H9 (cell line): ENCODE measurements around the gene AQP5. TPM values are rescaled to one million over a fixed set of nuclear protein-coding genes. Genes with fewer than 3 reads are reported as not detected.

Experiments
- DNase-seq: peaks from one replicate; pipeline ENCODE4 v3.0.0-alpha.2; 2017
- H2AFZ ChIP-seq: one replicate; pipeline ENCODE4 v1.6.1; 2013; ENCODE audit warnings: mild to moderate bottlenecking, low read length, control low read depth, moderate library complexity
- H2AK5ac ChIP-seq: 2 replicates; pipeline ENCODE4 v1.6.1; 2013; ENCODE audit warnings: low read length, control low read depth, mixed read lengths; ENCODE audit not compliant: insufficient read length
- H2BK120ac ChIP-seq: one replicate; pipeline ENCODE4 v1.6.1; 2013; ENCODE audit warnings: low read depth, mild to moderate bottlenecking, low read length, control low read depth, inconsistent platforms; ENCODE audit not compliant: poor library complexity, severe bottlenecking
- H2BK12ac ChIP-seq: 2 replicates; pipeline ENCODE4 v1.6.1; 2013; ENCODE audit warnings: low read length, control low read depth, mixed read lengths, low read depth; ENCODE audit not compliant: insufficient read length
- H2BK15ac ChIP-seq: 2 replicates; pipeline ENCODE4 v1.6.1; 2013; ENCODE audit warnings: low read depth, low read length, control low read depth
- H2BK20ac ChIP-seq: one replicate; pipeline ENCODE4 v1.6.1; 2013; ENCODE audit warnings: low read depth, mild to moderate bottlenecking, low read length, control low read depth, inconsistent platforms; ENCODE audit not compliant: poor library complexity, severe bottlenecking
- H2BK5ac ChIP-seq: 2 replicates; pipeline ENCODE4 v1.6.1; 2013; ENCODE audit warnings: low read length, control low read depth, mixed read lengths; ENCODE audit not compliant: insufficient read length
- H3K14ac ChIP-seq: 2 replicates; pipeline ENCODE4 v1.6.1; 2013; ENCODE audit warnings: low read length, control low read depth; ENCODE audit not compliant: insufficient read depth
- H3K18ac ChIP-seq: 2 replicates; pipeline ENCODE4 v1.6.1; 2013; ENCODE audit warnings: low read depth, mild to moderate bottlenecking, mixed read lengths, low read length, control low read depth; ENCODE audit not compliant: insufficient read length
- H3K23ac ChIP-seq: 2 replicates; pipeline ENCODE4 v1.6.1; 2013; ENCODE audit warnings: low read length, control low read depth, mixed read lengths, low read depth; ENCODE audit not compliant: insufficient read length
- H3K23me2 ChIP-seq: 2 replicates; pipeline ENCODE4 v1.6.1; 2013; ENCODE audit warnings: low read depth, mild to moderate bottlenecking, mixed read lengths, low read length, control low read depth; ENCODE audit not compliant: insufficient read length, poor library complexity, severe bottlenecking
- H3K27ac ChIP-seq: 2 replicates; pipeline ENCODE4 v1.5.1; 2013; ENCODE audit warnings: low read length, control low read depth, mixed read lengths, low read depth; ENCODE audit not compliant: insufficient read length
- H3K27me3 ChIP-seq: 2 replicates; pipeline ENCODE4 v1.6.1; 2013; ENCODE audit warnings: low read length, control low read depth, inconsistent platforms; ENCODE audit not compliant: insufficient read depth
- H3K4ac ChIP-seq: 2 replicates; pipeline ENCODE4 v1.6.1; 2013; ENCODE audit warnings: low read depth, mild to moderate bottlenecking, control low read depth, inconsistent platforms, low read length, moderate library complexity
- H3K4me1 ChIP-seq: 2 replicates; pipeline ENCODE4 v1.6.1; 2013; ENCODE audit warnings: low read length, control low read depth, inconsistent platforms; ENCODE audit not compliant: insufficient read depth
- H3K4me2 ChIP-seq: 2 replicates; pipeline ENCODE4 v1.6.1; 2013; ENCODE audit warnings: low read length, control low read depth, mixed read lengths; ENCODE audit not compliant: insufficient read length, insufficient read depth
- H3K56ac ChIP-seq: 2 replicates; pipeline ENCODE4 v1.6.1; 2013; ENCODE audit warnings: low read depth, mild to moderate bottlenecking, mixed read lengths, low read length, control low read depth; ENCODE audit not compliant: insufficient read length
- H3K79me1 ChIP-seq: 2 replicates; pipeline ENCODE4 v1.6.1; 2013; ENCODE audit warnings: low read depth, mild to moderate bottlenecking, moderate library complexity, low read length, control low read depth, inconsistent platforms; ENCODE audit not compliant: insufficient read depth, poor library complexity, severe bottlenecking
- H3K79me2 ChIP-seq: 2 replicates; pipeline ENCODE4 v1.6.1; 2013; ENCODE audit warnings: low read length, control low read depth, inconsistent platforms; ENCODE audit not compliant: insufficient read depth
- H3K9ac ChIP-seq: 2 replicates; pipeline ENCODE4 v1.6.1; 2013; ENCODE audit warnings: low read length, control low read depth, mixed read lengths; ENCODE audit not compliant: insufficient read length; ENCODE audit errors: extremely low read depth
- H3K9me3 ChIP-seq: one replicate; pipeline ENCODE4 v1.6.1; 2013; ENCODE audit warnings: low read depth, low read length, inconsistent platforms; ENCODE audit not compliant: control insufficient read depth
- H3T11ph ChIP-seq: one replicate; pipeline ENCODE4 v1.6.1; 2013; ENCODE audit warnings: mild to moderate bottlenecking, low read length, control low read depth, inconsistent platforms
- H4K20me1 ChIP-seq: one replicate; pipeline ENCODE4 v1.6.1; 2013; ENCODE audit not compliant: control insufficient read depth, insufficient read length, insufficient read depth
- H4K5ac ChIP-seq: 2 replicates; pipeline ENCODE4 v1.6.1; 2013; ENCODE audit warnings: low read depth, mild to moderate bottlenecking, mixed read lengths, low read length, control low read depth; ENCODE audit not compliant: insufficient read length
- H4K8ac ChIP-seq: replicated peaks from 2 replicates; pipeline ENCODE4 v1.6.1; 2013; ENCODE audit warnings: low read length, control low read depth, mixed read lengths, low read depth; ENCODE audit not compliant: insufficient read length
- H4K91ac ChIP-seq: 2 replicates; pipeline ENCODE4 v1.6.1; 2013; ENCODE audit warnings: low read depth, mild to moderate bottlenecking, moderate library complexity, mixed read lengths, low read length, control low read depth; ENCODE audit not compliant: insufficient read length
- H3K27ac Mint-ChIP-seq, 3 experiments: 2 replicates in 2 of 3; 3 replicates in 1 of 3; pipeline ENCODE4 v1.8.0; 2020 to 2021; ENCODE audit warnings: mixed read lengths in 3 of 3, mild to moderate bottlenecking in 1 of 3, moderate library complexity in 1 of 3
- H3K27me3 Mint-ChIP-seq: 2 replicates; pipeline ENCODE4 v1.8.0; 2021; ENCODE audit warnings: low read depth, mild to moderate bottlenecking, moderate library complexity, mixed read lengths
- H3K36me3 Mint-ChIP-seq, 3 experiments: 2 replicates in 2 of 3; 3 replicates in 1 of 3; pipeline ENCODE4 v1.8.0; 2020 to 2021; ENCODE audit warnings: low read depth in 3 of 3, mixed read lengths in 3 of 3; ENCODE audit not compliant: insufficient read depth in 1 of 3
- H3K4me1 Mint-ChIP-seq, 2 experiments: 2 replicates each; pipeline ENCODE4 v1.8.0; 2020; ENCODE audit warnings: mixed read lengths in 2 of 2
- H3K4me3 Mint-ChIP-seq, 2 experiments: 2 replicates in 1 of 2; 3 replicates in 1 of 2; pipeline ENCODE4 v1.8.0; 2020 to 2021; ENCODE audit warnings: mild to moderate bottlenecking in 2 of 2, mixed read lengths in 2 of 2, moderate library complexity in 1 of 2
- H3K9me3 Mint-ChIP-seq, 2 experiments: 2 replicates in 1 of 2; 3 replicates in 1 of 2; pipeline ENCODE4 v1.8.0; 2020; ENCODE audit warnings: mild to moderate bottlenecking in 2 of 2, mixed read lengths in 2 of 2, moderate library complexity in 1 of 2
- CTCF ChIP-seq: fragments of 200-600 bp; sonication (generic); conservative IDR thresholded peaks from 3 replicates; pipeline ENCODE4 v1.8.0; 2021; ENCODE audit warnings: antibody characterized with exemption, mild to moderate bottlenecking
- WGBS: extraction: QIAGEN DNeasy Blood & Tissue Kit; methylation state at CpG from one replicate; pipeline ENCODE4 v1.1.7; 2013; ENCODE audit warnings: missing lambda C conversion rate, low lambda C conversion rate, mixed read lengths; ENCODE audit not compliant: insufficient read length; ENCODE audit errors: extremely low coverage; 5-methylcytosine and 5-hydroxymethylcytosine counted together
- total RNA-seq: library from RNA; stranded (reverse); gene quantifications from 2 replicates; pipeline ENCODE4 v1.2.1, GENCODE V29; 2021

Gene AQP5
- total RNA-seq, 1 experiment from 2014 or later, result 2.8 TPM

GRCh38 chr12:49955899-49956662 is 5.6 kb upstream of the AQP5 start:
- no CpG with 5 or more reads among the region's 13 CpGs for WGBS
- H2AFZ ChIP-seq, result no peak overlapping the region
- H3K14ac ChIP-seq, result no peak overlapping the region

More at GRCh38 chr12:49955899-49956662, 5.6 kb upstream of the AQP5 start:
- Histone ChIP-seq H2AK5ac (no peak overlapping the region), H4K91ac (no peak overlapping the region), H2BK15ac (no peak overlapping the region), H2BK120ac (no peak overlapping the region), H3K23me2 (peaks cover under 1% of the 10 kb centered on the region), H3K79me1 (no peaks in the 10 kb centered on the region), H3T11ph (no peak overlapping the region), H3K79me2 (no peaks in the 10 kb centered on the region), H3K18ac (no peak overlapping the region), H4K5ac (no peak overlapping the region), H4K8ac (no peak overlapping the region), H3K4me1 (peaks cover 11% of the 10 kb centered on the region; the same call in 1 of the 2 replicates), H2BK20ac (no peak overlapping the region), H3K9me3 (no peaks in the 10 kb centered on the region), H3K23ac (no peak overlapping the region), H3K27me3 (peaks cover 10% of the 10 kb centered on the region), H3K56ac (no peak overlapping the region), H3K4ac (no peak overlapping the region), H3K4me2 (no peak overlapping the region), H3K27ac (no peak overlapping the region), H2BK5ac (no peak overlapping the region), H3K9ac (no peak overlapping the region), H2BK12ac (no peak overlapping the region), H4K20me1 (no peaks in the 10 kb centered on the region)
- Mint-ChIP-seq H3K9me3 (no peaks in the 10 kb centered on the region), H3K36me3 (no peaks in the 10 kb centered on the region; a peak in 1 of 7 replicates), H3K4me1 (peaks cover 26 to 31% of the 10 kb centered on the region in 2 experiments), H3K27me3 (peaks cover 44% of the 10 kb centered on the region), H3K27ac (no peak overlapping the region; a peak in 1 of 7 replicates), H3K4me3 (no peak overlapping the region)
- TF ChIP-seq CTCF, result no peak
- DNase-seq, result no peak
